Aortic smooth muscle cell (primary cell): ENCODE data around the gene OR2V1. TPM values are rescaled to one million over a fixed set of nuclear protein-coding genes. Genes with fewer than 3 reads are reported as not detected.

Experiments used
- total RNA-seq: library from RNA; depleted of rRNA; stranded (reverse); fragments of >200 nt; gene quantifications from 2 replicates; pipeline ENCODE4 v1.2.3, GENCODE V29; 2014

The OR2V1 gene, protein sequence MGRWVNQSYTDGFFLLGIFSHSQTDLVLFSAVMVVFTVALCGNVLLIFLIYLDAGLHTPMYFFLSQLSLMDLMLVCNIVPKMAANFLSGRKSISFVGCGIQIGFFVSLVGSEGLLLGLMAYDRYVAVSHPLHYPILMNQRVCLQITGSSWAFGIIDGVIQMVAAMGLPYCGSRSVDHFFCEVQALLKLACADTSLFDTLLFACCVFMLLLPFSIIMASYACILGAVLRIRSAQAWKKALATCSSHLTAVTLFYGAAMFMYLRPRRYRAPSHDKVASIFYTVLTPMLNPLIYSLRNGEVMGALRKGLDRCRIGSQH
- not detected in 2 replicates for total RNA-seq

DNA sequence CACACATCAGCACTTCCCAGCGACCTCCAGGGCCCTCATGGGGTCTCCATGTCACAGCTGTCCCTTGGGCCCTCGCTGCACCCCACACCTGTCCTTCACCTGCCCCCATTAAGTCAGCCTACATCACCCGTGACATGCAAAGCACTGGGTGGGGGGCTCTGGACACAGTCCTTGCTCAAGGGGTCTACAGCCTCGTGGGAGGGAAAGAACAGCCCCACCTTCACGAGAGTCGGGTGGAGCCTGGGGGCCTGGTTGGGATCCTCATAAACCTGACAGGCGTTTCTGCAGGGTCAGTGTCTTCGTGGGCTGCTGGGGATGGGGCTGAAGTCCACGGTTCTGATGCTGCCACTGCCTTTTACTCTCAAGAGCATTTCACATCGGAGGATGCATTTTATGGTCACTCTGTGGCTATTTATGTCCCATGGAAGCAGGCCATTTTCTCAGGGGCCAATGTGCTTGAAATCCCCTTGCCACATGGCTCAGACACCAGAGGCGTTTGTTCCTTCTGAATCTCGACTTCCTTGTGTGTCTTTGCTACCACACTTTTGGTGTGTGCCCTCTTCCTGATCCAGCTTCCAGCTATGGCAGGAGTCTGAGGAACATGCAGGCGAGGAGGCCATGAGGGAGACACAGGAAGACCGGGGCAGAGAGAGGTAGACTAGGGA is at the start of gene OR2V1:
TSS of gene OR2V1 (minus strand) at position 338 of the 665 bp plus-strand sequence. CDS start 5,865 bp downstream, outside the sequence.

DNA sequence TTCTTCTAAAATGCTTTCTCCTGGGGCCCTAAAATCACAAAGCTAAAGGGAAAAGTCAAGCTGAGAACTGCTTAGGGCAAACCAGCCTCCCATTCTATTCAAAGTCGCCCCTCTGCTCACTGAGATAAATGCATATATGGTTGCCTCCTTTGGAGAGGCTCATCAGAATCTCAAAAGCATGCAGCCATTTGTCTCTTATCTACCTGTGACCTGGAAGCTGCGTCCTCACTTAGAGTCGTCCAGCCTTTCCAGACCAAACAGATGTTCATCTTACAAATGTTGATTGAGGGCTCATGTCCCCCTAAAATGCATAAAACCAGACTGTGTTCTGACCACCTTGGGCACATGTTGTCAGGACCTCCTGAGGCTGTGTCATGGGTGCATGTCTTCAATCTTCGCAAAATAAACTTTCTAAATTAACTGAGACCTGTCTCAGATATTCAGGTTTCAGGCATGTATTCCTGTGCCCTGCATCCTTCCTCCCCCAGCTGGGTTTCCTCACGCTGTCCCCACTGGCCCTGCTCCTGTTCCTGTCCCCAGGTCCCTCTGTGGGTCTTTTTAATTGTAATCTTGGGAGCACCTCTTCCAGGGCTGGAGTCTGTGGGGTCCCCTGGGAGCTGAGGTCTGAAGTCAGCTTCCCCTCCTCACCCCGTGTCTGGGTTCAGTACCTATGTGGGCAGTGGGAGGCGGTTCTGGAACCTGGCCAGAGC is 16.1 kb upstream of the OR2V1 start, which contains the start of gene OR2V2:
TSS of gene OR2V2 (plus strand) at position 660 of the 710 bp plus-strand sequence. CDS start 7,357 bp downstream, outside the sequence.

Other genes with a start within 250 kb of the OR2V1 start
- gene BTNL8, start 232.0 kb downstream of the OR2V1 start, total RNA-seq = not detected in 2 replicates
- not detected in 2 replicates for gene BTNL3, start 142.3 kb downstream of the OR2V1 start, total RNA-seq
- gene BTNL9, start 90.9 kb downstream of the OR2V1 start, total RNA-seq = not detected in 2 replicates
- gene OR2V2, start 16.4 kb upstream of the OR2V1 start, total RNA-seq = not detected in 2 replicates
- 10.5 and 14.0 TPM in 2 replicates for gene TRIM7, start 74.0 kb upstream of the OR2V1 start, total RNA-seq
- gene TRIM41, start 92.1 kb upstream of the OR2V1 start, total RNA-seq = 19.9 and 22.7 TPM in 2 replicates
- 4,471 and 4,512 TPM in 2 replicates for gene RACK1, start 112.7 kb upstream of the OR2V1 start, total RNA-seq
- 5.7 and 6.3 TPM in 2 replicates for gene TRIM52, start 130.0 kb upstream of the OR2V1 start, total RNA-seq
- gene OR4F3, start 236.1 kb upstream of the OR2V1 start, total RNA-seq = 0.25 and 0.26 TPM in 2 replicates